ENCODE measurements around the gene AP3S2.

AP3S2 gene

GRCh38 chr15:89833966-89834365, 59.8 kb downstream of the AP3S2 start:
- Histone ChIP-seq H3K9me3 (ENCODE audit: insufficient read depth, low read length, severe bottlenecking) (no peaks in the 10 kb centered on the region), H3K79me2 (ENCODE audit: insufficient read depth, low read length) (no peaks in the 10 kb centered on the region), H3K4me3 (ENCODE audit: low read depth in 1 of 2, low read length in 2 of 2) (no peak overlapping the region), H2AFZ (ENCODE audit: low read depth, low read length) (no peak overlapping the region), H4K20me1 (ENCODE audit: insufficient read depth, low read length) (no peaks in the 10 kb centered on the region; the same call in 1 of the 2 replicates), H3K36me3 (ENCODE audit: insufficient read depth, low read length) (peaks cover 55% of the 10 kb centered on the region), H3K27me3 (ENCODE audit: insufficient read depth, low read length, poor library complexity) (no peaks in the 10 kb centered on the region), H3K4me1 (ENCODE audit: insufficient read depth, low read length) (no peaks in the 10 kb centered on the region), H3K27ac (ENCODE audit: low read length) (no peak overlapping the region), H3K4me2 (ENCODE audit: insufficient read depth, low read length) (no peak overlapping the region), H3K9ac (ENCODE audit: low read depth, low read length) (no peak overlapping the region)
- DNase-seq (no peak), ATAC-seq (ENCODE audit: insufficient read depth, low read depth) (no peak)
- no peak for TF ChIP-seq EZH2 (IDR thresholded peaks at IDR 0.05; ENCODE audit: borderline replicate concordance, low read depth, low read length, severe bottlenecking)
- TF ChIP-seq, protein P1, sequence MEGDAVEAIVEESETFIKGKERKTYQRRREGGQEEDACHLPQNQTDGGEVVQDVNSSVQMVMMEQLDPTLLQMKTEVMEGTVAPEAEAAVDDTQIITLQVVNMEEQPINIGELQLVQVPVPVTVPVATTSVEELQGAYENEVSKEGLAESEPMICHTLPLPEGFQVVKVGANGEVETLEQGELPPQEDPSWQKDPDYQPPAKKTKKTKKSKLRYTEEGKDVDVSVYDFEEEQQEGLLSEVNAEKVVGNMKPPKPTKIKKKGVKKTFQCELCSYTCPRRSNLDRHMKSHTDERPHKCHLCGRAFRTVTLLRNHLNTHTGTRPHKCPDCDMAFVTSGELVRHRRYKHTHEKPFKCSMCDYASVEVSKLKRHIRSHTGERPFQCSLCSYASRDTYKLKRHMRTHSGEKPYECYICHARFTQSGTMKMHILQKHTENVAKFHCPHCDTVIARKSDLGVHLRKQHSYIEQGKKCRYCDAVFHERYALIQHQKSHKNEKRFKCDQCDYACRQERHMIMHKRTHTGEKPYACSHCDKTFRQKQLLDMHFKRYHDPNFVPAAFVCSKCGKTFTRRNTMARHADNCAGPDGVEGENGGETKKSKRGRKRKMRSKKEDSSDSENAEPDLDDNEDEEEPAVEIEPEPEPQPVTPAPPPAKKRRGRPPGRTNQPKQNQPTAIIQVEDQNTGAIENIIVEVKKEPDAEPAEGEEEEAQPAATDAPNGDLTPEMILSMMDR (IDR thresholded peaks at IDR 0.05; ENCODE audit: borderline replicate concordance, extremely low read depth, low read length, poor library complexity, severe bottlenecking): no peak

DNA sequence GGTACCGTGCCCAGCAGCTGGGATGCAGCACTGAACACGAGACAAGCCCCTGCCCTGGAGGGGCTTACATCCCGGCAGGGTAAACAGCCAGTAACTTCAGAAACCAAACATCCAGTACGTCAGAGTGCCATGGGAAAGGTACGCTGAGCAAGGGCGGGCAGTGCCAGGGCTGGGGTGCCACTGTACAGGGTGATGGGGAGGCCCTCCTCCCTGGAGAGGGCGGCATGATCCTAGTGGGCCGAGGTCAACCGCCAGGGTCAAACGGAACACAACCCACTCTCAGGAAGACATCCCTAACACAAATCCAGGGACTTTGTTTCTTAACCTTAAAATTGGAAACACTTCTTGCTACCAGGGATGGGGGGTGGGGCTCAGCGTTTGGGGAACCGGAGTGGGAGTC, 63.2 kb downstream of the AP3S2 start:
- DNase-seq (no peak), ATAC-seq (ENCODE audit: insufficient read depth, low read depth) (no peak)
- no peak overlapping the region for H3K4me2 ChIP-seq (ENCODE audit: insufficient read depth, low read length)
- no peak overlapping the region for H3K9ac ChIP-seq (ENCODE audit: low read depth, low read length)
- no peaks in the 10 kb centered on the region for H3K79me2 ChIP-seq (ENCODE audit: insufficient read depth, low read length)
- no peaks in the 10 kb centered on the region for H3K9me3 ChIP-seq (ENCODE audit: insufficient read depth, low read length, severe bottlenecking)
- peaks cover 26% of the 10 kb centered on the region for H3K36me3 ChIP-seq (ENCODE audit: insufficient read depth, low read length)
- H2AFZ ChIP-seq (ENCODE audit: low read depth, low read length): no peak overlapping the region
- TF ChIP-seq, protein P1 (IDR thresholded peaks at IDR 0.05; ENCODE audit: borderline replicate concordance, extremely low read depth, low read length, poor library complexity, severe bottlenecking): no peak
- no peak for TF ChIP-seq EZH2 (IDR thresholded peaks at IDR 0.05; ENCODE audit: borderline replicate concordance, low read depth, low read length, severe bottlenecking)
- no peak overlapping the region for H3K4me3 ChIP-seq (ENCODE audit: low read depth in 1 of 2, low read length in 2 of 2)
- no peaks in the 10 kb centered on the region for H3K4me1 ChIP-seq (ENCODE audit: insufficient read depth, low read length)
- H3K27me3 ChIP-seq (ENCODE audit: insufficient read depth, low read length, poor library complexity): no peaks in the 10 kb centered on the region
- no peak overlapping the region for H3K27ac ChIP-seq (ENCODE audit: low read length)
- H4K20me1 ChIP-seq (ENCODE audit: insufficient read depth, low read length): no peaks in the 10 kb centered on the region

GRCh38 chr15:89829616-89830440, 64.0 kb downstream of the AP3S2 start:
- Histone ChIP-seq H4K20me1 (ENCODE audit: insufficient read depth, low read length) (no peaks in the 10 kb centered on the region), H3K79me2 (ENCODE audit: insufficient read depth, low read length) (no peaks in the 10 kb centered on the region), H3K9me3 (ENCODE audit: insufficient read depth, low read length, severe bottlenecking) (no peaks in the 10 kb centered on the region), H2AFZ (ENCODE audit: low read depth, low read length) (no peak overlapping the region), H3K4me1 (ENCODE audit: insufficient read depth, low read length) (no peaks in the 10 kb centered on the region), H3K9ac (ENCODE audit: low read depth, low read length) (no peak overlapping the region), H3K27ac (ENCODE audit: low read length) (no peak overlapping the region), H3K4me3 (ENCODE audit: low read depth in 1 of 2, low read length in 2 of 2) (no peak overlapping the region), H3K36me3 (ENCODE audit: insufficient read depth, low read length) (peaks cover 19% of the 10 kb centered on the region), H3K4me2 (ENCODE audit: insufficient read depth, low read length) (no peak overlapping the region), H3K27me3 (ENCODE audit: insufficient read depth, low read length, poor library complexity) (no peaks in the 10 kb centered on the region)
- TF ChIP-seq, protein P1 (IDR thresholded peaks at IDR 0.05; ENCODE audit: borderline replicate concordance, extremely low read depth, low read length, poor library complexity, severe bottlenecking): no peak
- no peak for TF ChIP-seq EZH2 (IDR thresholded peaks at IDR 0.05; ENCODE audit: borderline replicate concordance, low read depth, low read length, severe bottlenecking)
- DNase-seq (no peak), ATAC-seq (ENCODE audit: insufficient read depth, low read depth) (no peak)
